Neural cell (in vitro differentiated cells): ENCODE data around the gene RASL11B.

Source experiments
- EZH2 ChIP-seq: fragments of 200-600, 300-800 bp; shearing (Covaris generic), sonication (generic); IDR thresholded peaks from 2 replicates; pipeline ENCODE4 v1.6.1; 2014; ENCODE audit warnings: antibody characterized with exemption, low read length, borderline replicate concordance, mild to moderate bottlenecking; ENCODE audit not compliant: insufficient read depth, poor library complexity, severe bottlenecking
- MXI1 ChIP-seq: fragments of 450-650 bp; conservative IDR thresholded peaks from 2 replicates; pipeline ENCODE4 v1.6.1; 2014; ENCODE audit warnings: antibody characterized with exemption, mild to moderate bottlenecking; ENCODE audit not compliant: poor library complexity, severe bottlenecking
- POLR2AphosphoS5 ChIP-seq: IDR thresholded peaks from 2 replicates; pipeline ENCODE4 v1.6.1; 2012
- TF ChIP-seq, protein P1 (sequence below): IDR thresholded peaks from 2 replicates; pipeline ENCODE4 v1.6.1; 2012; ENCODE audit warnings: borderline replicate concordance
- TF ChIP-seq, protein P2 (sequence below): fragments of 450-650 bp; IDR thresholded peaks from 2 replicates; pipeline ENCODE4 v1.5.1; 2014; ENCODE audit warnings: antibody characterized with exemption, mild to moderate bottlenecking, moderate library complexity; ENCODE audit not compliant: poor library complexity, severe bottlenecking

DNA sequence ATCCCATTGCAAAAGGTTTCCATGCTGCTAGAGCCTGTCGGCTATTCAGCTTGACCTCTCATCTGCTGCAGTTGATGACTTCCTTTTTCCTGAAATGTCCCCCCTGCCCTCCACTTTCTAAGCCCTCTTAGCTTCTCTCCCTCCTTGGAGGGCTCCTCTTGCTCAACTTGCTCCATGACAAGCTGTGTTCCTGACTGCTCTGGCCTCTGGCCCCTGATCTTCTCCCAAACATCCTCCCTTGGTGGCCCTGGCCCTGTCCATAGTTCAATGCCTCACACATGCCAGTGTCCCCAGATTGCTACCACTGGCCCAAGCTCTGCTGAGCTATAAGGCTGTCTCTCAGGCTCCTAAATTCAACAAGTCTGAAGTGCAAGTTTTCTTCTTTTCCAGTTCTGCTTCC lies 29.6 kb downstream of the RASL11B start:
- TF ChIP-seq, protein P1, sequence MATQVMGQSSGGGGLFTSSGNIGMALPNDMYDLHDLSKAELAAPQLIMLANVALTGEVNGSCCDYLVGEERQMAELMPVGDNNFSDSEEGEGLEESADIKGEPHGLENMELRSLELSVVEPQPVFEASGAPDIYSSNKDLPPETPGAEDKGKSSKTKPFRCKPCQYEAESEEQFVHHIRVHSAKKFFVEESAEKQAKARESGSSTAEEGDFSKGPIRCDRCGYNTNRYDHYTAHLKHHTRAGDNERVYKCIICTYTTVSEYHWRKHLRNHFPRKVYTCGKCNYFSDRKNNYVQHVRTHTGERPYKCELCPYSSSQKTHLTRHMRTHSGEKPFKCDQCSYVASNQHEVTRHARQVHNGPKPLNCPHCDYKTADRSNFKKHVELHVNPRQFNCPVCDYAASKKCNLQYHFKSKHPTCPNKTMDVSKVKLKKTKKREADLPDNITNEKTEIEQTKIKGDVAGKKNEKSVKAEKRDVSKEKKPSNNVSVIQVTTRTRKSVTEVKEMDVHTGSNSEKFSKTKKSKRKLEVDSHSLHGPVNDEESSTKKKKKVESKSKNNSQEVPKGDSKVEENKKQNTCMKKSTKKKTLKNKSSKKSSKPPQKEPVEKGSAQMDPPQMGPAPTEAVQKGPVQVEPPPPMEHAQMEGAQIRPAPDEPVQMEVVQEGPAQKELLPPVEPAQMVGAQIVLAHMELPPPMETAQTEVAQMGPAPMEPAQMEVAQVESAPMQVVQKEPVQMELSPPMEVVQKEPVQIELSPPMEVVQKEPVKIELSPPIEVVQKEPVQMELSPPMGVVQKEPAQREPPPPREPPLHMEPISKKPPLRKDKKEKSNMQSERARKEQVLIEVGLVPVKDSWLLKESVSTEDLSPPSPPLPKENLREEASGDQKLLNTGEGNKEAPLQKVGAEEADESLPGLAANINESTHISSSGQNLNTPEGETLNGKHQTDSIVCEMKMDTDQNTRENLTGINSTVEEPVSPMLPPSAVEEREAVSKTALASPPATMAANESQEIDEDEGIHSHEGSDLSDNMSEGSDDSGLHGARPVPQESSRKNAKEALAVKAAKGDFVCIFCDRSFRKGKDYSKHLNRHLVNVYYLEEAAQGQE = no peak
- no peak for TF ChIP-seq POLR2AphosphoS5
- no peak for TF ChIP-seq EZH2
- no peak for TF ChIP-seq MXI1
- TF ChIP-seq, protein P2, sequence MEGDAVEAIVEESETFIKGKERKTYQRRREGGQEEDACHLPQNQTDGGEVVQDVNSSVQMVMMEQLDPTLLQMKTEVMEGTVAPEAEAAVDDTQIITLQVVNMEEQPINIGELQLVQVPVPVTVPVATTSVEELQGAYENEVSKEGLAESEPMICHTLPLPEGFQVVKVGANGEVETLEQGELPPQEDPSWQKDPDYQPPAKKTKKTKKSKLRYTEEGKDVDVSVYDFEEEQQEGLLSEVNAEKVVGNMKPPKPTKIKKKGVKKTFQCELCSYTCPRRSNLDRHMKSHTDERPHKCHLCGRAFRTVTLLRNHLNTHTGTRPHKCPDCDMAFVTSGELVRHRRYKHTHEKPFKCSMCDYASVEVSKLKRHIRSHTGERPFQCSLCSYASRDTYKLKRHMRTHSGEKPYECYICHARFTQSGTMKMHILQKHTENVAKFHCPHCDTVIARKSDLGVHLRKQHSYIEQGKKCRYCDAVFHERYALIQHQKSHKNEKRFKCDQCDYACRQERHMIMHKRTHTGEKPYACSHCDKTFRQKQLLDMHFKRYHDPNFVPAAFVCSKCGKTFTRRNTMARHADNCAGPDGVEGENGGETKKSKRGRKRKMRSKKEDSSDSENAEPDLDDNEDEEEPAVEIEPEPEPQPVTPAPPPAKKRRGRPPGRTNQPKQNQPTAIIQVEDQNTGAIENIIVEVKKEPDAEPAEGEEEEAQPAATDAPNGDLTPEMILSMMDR = no peak
